Activated T-helper 1 cell treated with anti-CD3 and anti-CD28 coated beads, Interleukin-12 subunit alpha, Interleukin-12 subunit beta, Interleukin-2, Interleukin-4 antibody, amounts not matched to agents 30 ng/mL and 10 ng/mL and 1 ng/mL, durations not matched to agents 14 hours and 24 hours and 36 hours (primary cell): ENCODE results near the gene CCDC97. TPM values are rescaled to one million over a fixed set of nuclear protein-coding genes. Genes with fewer than 3 reads are reported as not detected.
"Not testable (repeated sequence)": the region's sequence is repeated elsewhere in the genome, so short reads cannot be mapped to it uniquely, and the experiment has no call there.

Source experiments
- DNase-seq: peaks from one replicate; pipeline ENCODE4 v3.0.0; 2021; ENCODE audit warnings: low spot score
- H3K27ac Mint-ChIP-seq: one replicate; pipeline ENCODE4 v1.8.0; 2021; ENCODE audit warnings: mild to moderate bottlenecking, mixed read lengths
- H3K27me3 Mint-ChIP-seq: one replicate; pipeline ENCODE4 v1.8.0; 2022; ENCODE audit warnings: mild to moderate bottlenecking, moderate library complexity, mixed read lengths; ENCODE audit not compliant: insufficient read depth
- H3K36me3 Mint-ChIP-seq: one replicate; pipeline ENCODE4 v1.8.0; 2021; ENCODE audit warnings: low read depth, mixed read lengths
- H3K4me1 Mint-ChIP-seq: one replicate; pipeline ENCODE4 v1.8.0; 2021; ENCODE audit warnings: low read depth, mixed read lengths
- H3K4me3 Mint-ChIP-seq: one replicate; pipeline ENCODE4 v1.8.0; 2021; ENCODE audit warnings: mild to moderate bottlenecking, moderate library complexity, mixed read lengths
- H3K9me3 Mint-ChIP-seq: one replicate; pipeline ENCODE4 v1.8.0; 2021; ENCODE audit warnings: mixed read lengths
- intact Hi-C: fragments of 100-400 bp; cut with micrococcal nuclease; formaldehyde crosslinking; loops from one replicate; pipeline ENCODE4 v1.15.1; 2024
- total RNA-seq: library from RNA; stranded (reverse); gene quantifications from 2 replicates; pipeline ENCODE4 v1.2.3, GENCODE V29; 2022

Gene CCDC97
- total RNA-seq, 1 donor from 2014 or later = 36.1 TPM

- no peaks in the 10 kb centered on the region for H3K9me3 Mint-ChIP-seq
- peaks cover 57% of the 10 kb centered on the region for H3K4me1 Mint-ChIP-seq
- peak overlapping the region; percentile 62 for H3K4me3 Mint-ChIP-seq
- no peaks in the 10 kb centered on the region for H3K27me3 Mint-ChIP-seq
- intact Hi-C loops = no loop called here
- DNase-seq = no peak
- peak overlapping the region; percentile 82 for H3K27ac Mint-ChIP-seq
- peaks cover 12% of the 10 kb centered on the region for H3K36me3 Mint-ChIP-seq
Measured at GRCh38 chr19:41355802-41356201, 45.8 kb downstream of the CCDC97 start.

GRCh38 chr19:41356984-41357739 is 47.2 kb downstream of the CCDC97 start:
- Mint-ChIP-seq H3K9me3 (no peaks in the 10 kb centered on the region), H3K27me3 (no peaks in the 10 kb centered on the region), H3K4me3 (peak overlapping the region; percentile 41), H3K36me3 (peaks cover 9% of the 10 kb centered on the region), H3K4me1 (peaks cover 52% of the 10 kb centered on the region), H3K27ac (peak overlapping the region; percentile 82)
- intact Hi-C loops = no loop called here
- DNase-seq = no peak

GRCh38 chr19:41357746-41358145 is 47.8 kb downstream of the CCDC97 start:
- no peak overlapping the region for H3K4me3 Mint-ChIP-seq
- H3K36me3 Mint-ChIP-seq = peaks cover 9% of the 10 kb centered on the region
- intact Hi-C loops = no loop called here
- H3K9me3 Mint-ChIP-seq = no peaks in the 10 kb centered on the region
- no peaks in the 10 kb centered on the region for H3K27me3 Mint-ChIP-seq
- no peak for DNase-seq
- H3K27ac Mint-ChIP-seq = peak overlapping the region; percentile 82
- H3K4me1 Mint-ChIP-seq = peaks cover 53% of the 10 kb centered on the region

GRCh38 chr19:41359741-41360140 is 49.8 kb downstream of the CCDC97 start:
- intact Hi-C loops = loop anchor here (5.0 kb wide), 1 partner anchor 917 kb away; the partner anchor contains the start of gene SERTAD3
- no peak overlapping the region for H3K27ac Mint-ChIP-seq
- H3K4me1 Mint-ChIP-seq = peaks cover 62% of the 10 kb centered on the region
- H3K36me3 Mint-ChIP-seq = peaks cover 7% of the 10 kb centered on the region
- no peak for DNase-seq
- no peaks in the 10 kb centered on the region for H3K9me3 Mint-ChIP-seq
- no peak overlapping the region for H3K4me3 Mint-ChIP-seq
- no peaks in the 10 kb centered on the region for H3K27me3 Mint-ChIP-seq

- Mint-ChIP-seq H3K27ac (no peak overlapping the region), H3K27me3 (no peaks in the 10 kb centered on the region), H3K4me1 (peaks cover 42% of the 10 kb centered on the region), H3K9me3 (no peaks in the 10 kb centered on the region), H3K4me3 (peak overlapping the region; percentile 88), H3K36me3 (peaks cover 2% of the 10 kb centered on the region)
- intact Hi-C loops = loop anchor here (5.0 kb wide), 1 partner anchor 920 kb away; the partner anchor contains the start of gene SERTAD3
- DNase-seq = no peak
Measured at GRCh38 chr19:41362143-41362847, 52.3 kb downstream of the CCDC97 start.

GRCh38 chr19:41363371-41363752 is 53.4 kb downstream of the CCDC97 start:
- Mint-ChIP-seq H3K27me3 (no peaks in the 10 kb centered on the region), H3K4me1 (peaks cover 32% of the 10 kb centered on the region), H3K27ac (peak overlapping the region; percentile 98), H3K36me3 (peaks cover 2% of the 10 kb centered on the region), H3K4me3 (peak overlapping the region; percentile 88), H3K9me3 (no peaks in the 10 kb centered on the region)
- intact Hi-C loops = loop anchor here (1.0 to 5.0 kb wide), 3 partner anchors 9 to 921 kb away; partner anchors contain the start of genes RAB4B and SERTAD3
- DNase-seq = no peak

- DNase-seq = peak; percentile 97
- Mint-ChIP-seq H3K27me3 (no peaks in the 10 kb centered on the region), H3K4me1 (peaks cover 30% of the 10 kb centered on the region), H3K36me3 (peaks cover 2% of the 10 kb centered on the region), H3K4me3 (peak within 1 kb of the TSS; percentile 88), H3K9me3 (no peaks in the 10 kb centered on the region), H3K27ac (peak within 1 kb of the TSS; percentile 98)
- intact Hi-C loops = loop anchor here (1.0 to 5.0 kb wide), 7 partner anchors 10 to 922 kb away; partner anchors contain the start of genes BCKDHA, DMAC2, EXOSC5 and RAB4B
Measured at GRCh38 chr19:41363753-41364523, 54.0 kb downstream of the CCDC97 start, which contains the start of gene B9D2. Gene B9D2 (minus strand): TSS chr19:41364149. CDS start chr19:41363519, 630 bp downstream.

GRCh38 chr19:41364524-41365391 is 54.8 kb downstream of the CCDC97 start:
- H3K4me3 Mint-ChIP-seq = peak overlapping the region; percentile 88
- no peaks in the 10 kb centered on the region for H3K9me3 Mint-ChIP-seq
- intact Hi-C loops = loop anchor here (1.0 to 5.0 kb wide), 5 partner anchors 14 to 922 kb away; partner anchors contain the start of genes BCKDHA, DMAC2, EXOSC5 and SERTAD3
- H3K36me3 Mint-ChIP-seq = peaks cover 2% of the 10 kb centered on the region
- peak overlapping the region; percentile 98 for H3K27ac Mint-ChIP-seq
- no peak for DNase-seq
- peaks cover 28% of the 10 kb centered on the region for H3K4me1 Mint-ChIP-seq
- no peaks in the 10 kb centered on the region for H3K27me3 Mint-ChIP-seq

- Mint-ChIP-seq H3K4me3 (peak overlapping the region; percentile 60), H3K9me3 (no peaks in the 10 kb centered on the region), H3K27ac (no peak overlapping the region), H3K36me3 (no peaks in the 10 kb centered on the region), H3K27me3 (no peaks in the 10 kb centered on the region), H3K4me1 (peaks cover 24% of the 10 kb centered on the region)
- no peak for DNase-seq
- intact Hi-C loops = no loop called here
Measured at GRCh38 chr19:41366089-41366488, 56.1 kb downstream of the CCDC97 start.

GRCh38 chr19:41367848-41368301 is 57.9 kb downstream of the CCDC97 start:
- H3K4me1 Mint-ChIP-seq = peaks cover 18% of the 10 kb centered on the region
- H3K9me3 Mint-ChIP-seq = no peaks in the 10 kb centered on the region
- H3K4me3 Mint-ChIP-seq = no peak overlapping the region
- no peak for DNase-seq
- H3K27ac Mint-ChIP-seq = no peak overlapping the region
- intact Hi-C loops = no loop called here
- H3K36me3 Mint-ChIP-seq = peaks cover 3% of the 10 kb centered on the region
- no peaks in the 10 kb centered on the region for H3K27me3 Mint-ChIP-seq

- Mint-ChIP-seq H3K36me3 (peaks cover 3% of the 10 kb centered on the region), H3K4me3 (no peak overlapping the region), H3K27ac (no peak overlapping the region), H3K4me1 (peaks cover 5% of the 10 kb centered on the region), H3K27me3 (no peaks in the 10 kb centered on the region), H3K9me3 (no peaks in the 10 kb centered on the region)
- intact Hi-C loops = no loop called here
- no peak for DNase-seq
Measured at GRCh38 chr19:41369769-41370168, 59.8 kb downstream of the CCDC97 start.

GRCh38 chr19:41371119-41371518 is 61.1 kb downstream of the CCDC97 start:
- H3K36me3 Mint-ChIP-seq, H3K9me3 Mint-ChIP-seq, H3K27ac Mint-ChIP-seq, intact Hi-C loops, H3K4me3 Mint-ChIP-seq, DNase-seq, H3K4me1 Mint-ChIP-seq, H3K27me3 Mint-ChIP-seq: not testable (repeated sequence)
